Mesendoderm (in vitro differentiated cells): ENCODE results near the gene LAMA4.

Experiments
- DNase-seq: peaks from one replicate; pipeline ENCODE4 v3.0.0; 2013
- H2AK5ac ChIP-seq: 2 replicates; pipeline ENCODE4 v1.6.1; 2013; ENCODE audit warnings: low read length, inconsistent platforms
- H2BK120ac ChIP-seq: 2 replicates; pipeline ENCODE4 v1.6.1; 2013; ENCODE audit warnings: low read depth, mild to moderate bottlenecking, low read length, moderate library complexity, mixed read lengths
- H2BK15ac ChIP-seq: replicated peaks from 2 replicates; pipeline ENCODE4 v1.6.1; 2013; ENCODE audit warnings: low read depth, mild to moderate bottlenecking, moderate library complexity
- H2BK5ac ChIP-seq: 2 replicates; pipeline ENCODE4 v1.6.1; 2013; ENCODE audit warnings: low read length, inconsistent platforms
- H3K18ac ChIP-seq: 2 replicates; pipeline ENCODE4 v1.6.1; 2013; ENCODE audit warnings: mild to moderate bottlenecking, low read length, mixed read lengths
- H3K23ac ChIP-seq: one replicate; pipeline ENCODE4 v1.6.1; 2013; ENCODE audit warnings: low read length
- H3K27ac ChIP-seq: 2 replicates; pipeline ENCODE4 v1.5.1; 2013; ENCODE audit warnings: low read depth, mild to moderate bottlenecking, inconsistent platforms, low read length, moderate library complexity
- H3K27me3 ChIP-seq: 2 replicates; pipeline ENCODE4 v1.6.1; 2013; ENCODE audit warnings: low read length, control low read depth, mild to moderate bottlenecking, inconsistent platforms; ENCODE audit not compliant: insufficient read depth, poor library complexity
- H3K36me3 ChIP-seq: 2 replicates; pipeline ENCODE4 v1.6.1; 2013; ENCODE audit warnings: low read length, inconsistent platforms; ENCODE audit not compliant: control insufficient read depth, insufficient read depth
- H3K4ac ChIP-seq: one replicate; pipeline ENCODE4 v1.6.1; 2013; ENCODE audit warnings: low read depth, mild to moderate bottlenecking, low read length, moderate library complexity
- H3K4me1 ChIP-seq: 2 replicates; pipeline ENCODE4 v1.6.1; 2013; ENCODE audit warnings: low read depth, low read length, inconsistent platforms; ENCODE audit not compliant: control insufficient read depth
- H3K4me2 ChIP-seq: 2 replicates; pipeline ENCODE4 v1.6.1; 2013; ENCODE audit warnings: low read length
- H3K4me3 ChIP-seq: 2 replicates; pipeline ENCODE4 v1.5.1; 2013; ENCODE audit warnings: mild to moderate bottlenecking, low read length
- H3K56ac ChIP-seq: one replicate; pipeline ENCODE4 v1.6.1; 2013; ENCODE audit warnings: low read length
- H3K79me1 ChIP-seq: 2 replicates; pipeline ENCODE4 v1.6.1; 2013; ENCODE audit warnings: low read length, inconsistent platforms
- H3K79me2 ChIP-seq: 2 replicates; pipeline ENCODE4 v1.6.1; 2013; ENCODE audit warnings: mild to moderate bottlenecking, low read length; ENCODE audit not compliant: control insufficient read depth, insufficient read depth
- H3K9ac ChIP-seq: 2 replicates; pipeline ENCODE4 v1.6.1; 2013; ENCODE audit warnings: low read length, inconsistent platforms
- H4K5ac ChIP-seq: one replicate; pipeline ENCODE4 v1.6.1; 2013; ENCODE audit warnings: low read length
- H4K8ac ChIP-seq: one replicate; pipeline ENCODE4 v1.6.1; 2013; ENCODE audit warnings: low read depth, mild to moderate bottlenecking, control low read depth, low read length, moderate library complexity
- WGBS: extraction: QIAGEN DNeasy Blood & Tissue Kit; methylation state at CpG from one replicate; pipeline ENCODE4 v1.1.7; 2013; ENCODE audit warnings: low lambda C conversion rate, missing lambda C conversion rate; ENCODE audit not compliant: insufficient coverage; ENCODE audit errors: extremely low coverage; 5-methylcytosine and 5-hydroxymethylcytosine counted together

Gene LAMA4

GRCh38 chr6:112163295-112164257 is 90.8 kb downstream of the LAMA4 start:
- Histone ChIP-seq H4K8ac (no peak overlapping the region), H2BK15ac (no peak overlapping the region), H3K36me3 (no peaks in the 10 kb centered on the region), H4K5ac (no peak overlapping the region), H3K4me3 (no peak overlapping the region), H2BK5ac (no peak overlapping the region), H3K56ac (no peak overlapping the region), H3K4ac (no peak overlapping the region), H3K23ac (no peak overlapping the region), H2AK5ac (no peak overlapping the region), H3K4me1 (no peaks in the 10 kb centered on the region), H3K18ac (no peak overlapping the region), H3K27ac (no peak overlapping the region), H3K79me2 (no peaks in the 10 kb centered on the region), H3K79me1 (no peaks in the 10 kb centered on the region), H3K27me3 (no peaks in the 10 kb centered on the region), H3K4me2 (no peak overlapping the region), H2BK120ac (no peak overlapping the region), H3K9ac (no peak overlapping the region)
- WGBS, result no CpG with 5 or more reads among the region's 21 CpGs
- DNase-seq, result peak; percentile 74

DNA sequence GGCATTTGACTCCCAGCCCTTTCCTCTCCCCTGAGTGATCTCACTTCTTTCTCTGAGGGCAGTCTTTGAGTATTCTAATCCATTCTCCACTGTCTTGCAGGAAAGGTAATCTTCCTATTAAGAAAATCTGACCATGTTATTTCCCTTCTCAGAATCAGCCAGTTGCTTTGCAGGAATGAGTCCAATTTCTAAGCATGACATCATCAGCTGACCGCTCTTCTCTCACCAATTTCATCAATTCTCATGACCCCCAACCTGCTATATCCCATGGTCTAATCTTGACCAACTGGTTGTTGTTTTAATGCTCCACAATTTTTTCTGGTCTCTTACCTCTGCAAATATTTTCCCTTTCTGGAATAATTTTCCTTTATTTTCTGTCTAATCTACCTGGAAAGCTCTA is 93.6 kb downstream of the LAMA4 start:
- Histone ChIP-seq H2BK15ac (no peak overlapping the region), H3K79me2 (no peaks in the 10 kb centered on the region), H4K8ac (no peak overlapping the region), H3K18ac (no peak overlapping the region), H3K79me1 (no peaks in the 10 kb centered on the region), H3K4me3 (no peak overlapping the region), H4K5ac (no peak overlapping the region), H3K27me3 (no peaks in the 10 kb centered on the region), H3K36me3 (no peaks in the 10 kb centered on the region), H3K23ac (no peak overlapping the region), H3K56ac (no peak overlapping the region), H3K9ac (no peak overlapping the region), H2BK5ac (no peak overlapping the region), H3K4me2 (no peak overlapping the region), H3K27ac (no peak overlapping the region), H2AK5ac (no peak overlapping the region), H3K4ac (no peak overlapping the region), H3K4me1 (no peaks in the 10 kb centered on the region), H2BK120ac (no peak overlapping the region)
- no CpG with 5 or more reads among the region's 1 CpG for WGBS
- no peak for DNase-seq

GRCh38 chr6:112156668-112157067 is 97.7 kb downstream of the LAMA4 start:
- H3K4me2 ChIP-seq, result no peak overlapping the region
- no peak overlapping the region for H3K23ac ChIP-seq
- H3K18ac ChIP-seq, result no peak overlapping the region
- H3K4me3 ChIP-seq, result no peak overlapping the region
- no peak overlapping the region for H2BK120ac ChIP-seq
- no peaks in the 10 kb centered on the region for H3K27me3 ChIP-seq
- no peak overlapping the region for H2BK5ac ChIP-seq
- H3K27ac ChIP-seq, result no peak overlapping the region
- H3K79me1 ChIP-seq, result no peaks in the 10 kb centered on the region
- H4K8ac ChIP-seq, result no peak overlapping the region
- no peak overlapping the region for H3K9ac ChIP-seq
- H3K56ac ChIP-seq, result no peak overlapping the region
- H3K4ac ChIP-seq, result no peak overlapping the region
- no peak for DNase-seq
- WGBS, result no CpG with 5 or more reads among the region's 4 CpGs
- H2BK15ac ChIP-seq, result no peak overlapping the region
- no peaks in the 10 kb centered on the region for H3K4me1 ChIP-seq
- H4K5ac ChIP-seq, result no peak overlapping the region
- H3K36me3 ChIP-seq, result no peaks in the 10 kb centered on the region
- H2AK5ac ChIP-seq, result no peak overlapping the region
- H3K79me2 ChIP-seq, result no peaks in the 10 kb centered on the region

DNA sequence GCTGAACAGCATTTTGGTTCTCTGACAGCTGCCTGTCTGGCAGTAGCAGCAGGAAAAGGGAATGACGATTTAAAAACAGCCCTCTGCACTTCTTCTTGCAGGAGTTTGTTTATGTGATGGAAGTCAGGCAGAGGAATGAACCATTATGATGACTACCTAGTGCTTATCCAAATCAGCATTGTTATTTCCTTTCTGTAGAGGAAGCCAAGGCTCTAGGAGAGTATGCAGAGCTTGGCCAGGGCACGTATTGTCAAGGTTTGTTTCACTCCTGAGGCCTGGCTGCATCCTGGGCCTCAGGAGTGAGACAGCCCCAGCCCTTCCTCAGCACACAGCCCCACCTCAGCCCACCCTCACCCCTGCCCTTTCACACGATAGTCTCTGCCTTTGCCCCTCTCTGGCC is 98.5 kb downstream of the LAMA4 start:
- Histone ChIP-seq H3K27me3 (no peaks in the 10 kb centered on the region), H4K5ac (no peak overlapping the region), H4K8ac (no peak overlapping the region), H2BK120ac (no peak overlapping the region), H3K4me1 (no peaks in the 10 kb centered on the region), H3K9ac (no peak overlapping the region), H3K23ac (no peak overlapping the region), H3K36me3 (no peaks in the 10 kb centered on the region), H3K4ac (no peak overlapping the region), H3K79me1 (no peaks in the 10 kb centered on the region), H2BK5ac (no peak overlapping the region), H2AK5ac (no peak overlapping the region), H3K56ac (no peak overlapping the region), H3K4me2 (no peak overlapping the region), H3K18ac (no peak overlapping the region), H3K79me2 (no peaks in the 10 kb centered on the region), H3K4me3 (no peak overlapping the region), H3K27ac (no peak overlapping the region), H2BK15ac (no peak overlapping the region)
- WGBS, result no CpG with 5 or more reads among the region's 3 CpGs
- no peak for DNase-seq

DNA sequence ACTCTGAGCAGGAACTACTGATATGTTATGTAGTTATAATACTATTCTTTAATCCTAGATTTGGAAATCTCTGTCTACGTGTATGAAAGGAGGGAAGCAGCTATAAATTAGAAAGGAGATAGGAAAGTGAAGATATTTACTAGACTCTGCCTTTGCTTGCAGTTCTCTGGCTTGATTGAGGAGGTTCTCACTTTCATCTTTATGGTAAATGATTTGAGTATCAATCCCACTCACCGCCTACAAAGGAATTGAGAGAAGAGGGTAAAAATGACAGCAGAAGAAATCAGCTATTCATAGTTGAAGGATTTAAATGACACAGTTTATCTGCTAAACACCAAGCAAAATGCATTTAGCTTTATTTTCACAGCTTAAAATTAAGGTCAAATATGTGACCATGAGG is 99.7 kb downstream of the LAMA4 start:
- no peak overlapping the region for H3K56ac ChIP-seq
- WGBS, result no CpG with 5 or more reads among the region's 2 CpGs
- no peak for DNase-seq

More for the DNA sequence above, 99.7 kb downstream of the LAMA4 start:
- no peak overlapping the region for H2BK15ac ChIP-seq
- no peak overlapping the region for H3K4me3 ChIP-seq
- no peak overlapping the region for H2BK5ac ChIP-seq
- no peak overlapping the region for H3K9ac ChIP-seq
- no peak overlapping the region for H4K8ac ChIP-seq
- no peaks in the 10 kb centered on the region for H3K4me1 ChIP-seq
- H2BK120ac ChIP-seq, result no peak overlapping the region
- H3K4ac ChIP-seq, result no peak overlapping the region
- H3K18ac ChIP-seq, result no peak overlapping the region
- no peaks in the 10 kb centered on the region for H3K36me3 ChIP-seq
- no peak overlapping the region for H4K5ac ChIP-seq
- no peak overlapping the region for H3K4me2 ChIP-seq
- no peaks in the 10 kb centered on the region for H3K79me2 ChIP-seq
- no peak overlapping the region for H3K23ac ChIP-seq
- no peaks in the 10 kb centered on the region for H3K27me3 ChIP-seq
- no peak overlapping the region for H3K27ac ChIP-seq
- no peaks in the 10 kb centered on the region for H3K79me1 ChIP-seq
- H2AK5ac ChIP-seq, result no peak overlapping the region
